Endothelial cell of umbilical vein (primary cell): ENCODE measurements around the gene TMEM139.

ENCODE experiments used
- CTCF ChIP-seq, 2 donors: IDR thresholded peaks; 1 replicate in 1 of 2; 2 replicates in 1 of 2; pipeline ENCODE4 v1.5.1; 2011; ENCODE audit warnings: low read length in 2 of 2, mild to moderate bottlenecking in 2 of 2, moderate library complexity in 2 of 2, control low read depth in 1 of 2, inconsistent platforms in 1 of 2, low read depth in 1 of 2; ENCODE audit not compliant: insufficient read depth in 1 of 2; ENCODE audit errors: extremely low read depth in 1 of 2
- EZH2 ChIP-seq: IDR thresholded peaks from 2 replicates; pipeline ENCODE4 v1.6.1; 2012; ENCODE audit warnings: borderline replicate concordance, low read depth, mild to moderate bottlenecking, moderate library complexity, low read length, inconsistent platforms; ENCODE audit not compliant: severe bottlenecking
- FOS ChIP-seq: IDR thresholded peaks from 2 replicates; pipeline ENCODE4 v1.6.1; 2011; ENCODE audit warnings: mild to moderate bottlenecking, low read length, moderate library complexity, borderline replicate concordance; ENCODE audit not compliant: insufficient read depth
- GATA2 ChIP-seq: IDR thresholded peaks from 2 replicates; pipeline ENCODE4 v1.7.0; 2011; ENCODE audit warnings: low read depth, mild to moderate bottlenecking, moderate library complexity, mixed read lengths, low read length; ENCODE audit not compliant: insufficient read length, insufficient read depth
- JUN ChIP-seq: IDR thresholded peaks from 2 replicates; pipeline ENCODE4 v1.6.1; 2011; ENCODE audit warnings: borderline replicate concordance, low read depth; ENCODE audit not compliant: insufficient read length, insufficient read depth
- MAX ChIP-seq: IDR thresholded peaks from 2 replicates; pipeline ENCODE4 v1.6.1; 2011; ENCODE audit not compliant: insufficient read depth, insufficient read length
- MYC ChIP-seq: IDR thresholded peaks from one replicate; pipeline ENCODE4 v1.6.1; 2011; ENCODE audit warnings: mild to moderate bottlenecking, low read depth, low read length
- POLR2A ChIP-seq: IDR thresholded peaks from 2 replicates; pipeline ENCODE4 v1.6.1; 2012; ENCODE audit warnings: low read depth, mild to moderate bottlenecking, control low read depth, low read length
- POLR2AphosphoS5 ChIP-seq: IDR thresholded peaks from 2 replicates; pipeline ENCODE4 v1.6.1; 2012; ENCODE audit warnings: low read depth, mild to moderate bottlenecking, control low read depth, low read length, moderate library complexity; ENCODE audit not compliant: insufficient read depth

- TF ChIP-seq JUN (no peak), POLR2A (no peak), POLR2AphosphoS5 (no peak), EZH2 (no peak), GATA2 (no peak), CTCF (IDR thresholded peaks at IDR 0.05; ENCODE audit: extremely low read depth in 1 of 2, insufficient read depth in 1 of 2, low read depth in 1 of 2, low read length in 2 of 2) (no peak), MAX (no peak), MYC (no peak), FOS (no peak)
Measured at GRCh38 chr7:143243614-143244013, 41.1 kb upstream of the TMEM139 start.
